Testis (tissue), 3 donors: ENCODE results near the gene AGBL4. TPM values are rescaled to one million over a fixed set of nuclear protein-coding genes. Genes with fewer than 3 reads are reported as not detected.

Source experiments
- DNase-seq: peaks from one replicate; pipeline ENCODE4 v3.0.0-alpha.2; 2019
- H3K27ac ChIP-seq, 2 donors: fragments of 200-600 bp; sonication (generic); one replicate each; pipeline ENCODE4 v1.5.1; 2019
- H3K27me3 ChIP-seq: fragments of 200-600 bp; sonication (generic); one replicate; pipeline ENCODE4 v1.5.1; 2019
- H3K36me3 ChIP-seq: fragments of 200-600 bp; sonication (generic); one replicate; pipeline ENCODE4 v1.5.1; 2017; ENCODE audit warnings: low read depth; ENCODE audit errors: missing control alignments
- H3K4me1 ChIP-seq: fragments of 200-600 bp; sonication (generic); one replicate; pipeline ENCODE4 v1.5.1; 2019
- H3K4me3 ChIP-seq, 2 donors: fragments of 200-600 bp; sonication (generic); one replicate each; pipeline ENCODE4 v1.5.1; 2017 to 2019
- H3K9me3 ChIP-seq: fragments of 200-600 bp; sonication (generic); one replicate; pipeline ENCODE4 v1.5.1; 2017
- POLR2A ChIP-seq: fragments of 450-650 bp; IDR thresholded peaks from one replicate; pipeline ENCODE4 v1.6.1; 2017; ENCODE audit warnings: antibody characterized with exemption, mild to moderate bottlenecking, moderate library complexity
- WGBS, 2 donors: methylation state at CpG; one replicate each; pipeline ENCODE4 v1.1.5; 2018; 5-methylcytosine and 5-hydroxymethylcytosine counted together
- intact Hi-C: fragments of 100-400 bp; cut with DNase I; formaldehyde crosslinking; loops from one replicate; pipeline ENCODE4 v1.15.1; 2023; ENCODE audit warnings: low total_unique reads
- polyA plus RNA-seq: library from polyadenylated mRNA; stranded (reverse); fragments of 350-450 nt; fragmentation: Illumina TruSeq; extraction: RNeasy Lipid Tissue Mini Kit (QIAGEN cat#74804); gene quantifications from one replicate; pipeline ENCODE4 v1.2.3, GENCODE V29; 2014; ENCODE audit warnings: low read depth, low replicate concordance; ENCODE audit not compliant: insufficient read depth
- total RNA-seq, 2 donors: library from RNA; depleted of rRNA; stranded (reverse); fragments of >200 nt; gene quantifications; one replicate each; pipeline ENCODE4 v1.2.3, GENCODE V29; 2016
- TF ChIP-seq, protein P1 (sequence below), 3 experiments: fragments of 450-650 bp in 2 of 3; fragments of 200-600 bp in 1 of 3; sonication (generic) in 1 of 3; IDR thresholded peaks; one replicate each; pipeline ENCODE4 v1.5.1; 2016 to 2019; ENCODE audit warnings: antibody characterized with exemption in 3 of 3, mild to moderate bottlenecking in 2 of 3, moderate library complexity in 1 of 3

Gene AGBL4
- total and polyA plus RNA-seq, 3 donors from 2014 or later = 3.3 to 6.9 (median 5.8) TPM

DNA sequence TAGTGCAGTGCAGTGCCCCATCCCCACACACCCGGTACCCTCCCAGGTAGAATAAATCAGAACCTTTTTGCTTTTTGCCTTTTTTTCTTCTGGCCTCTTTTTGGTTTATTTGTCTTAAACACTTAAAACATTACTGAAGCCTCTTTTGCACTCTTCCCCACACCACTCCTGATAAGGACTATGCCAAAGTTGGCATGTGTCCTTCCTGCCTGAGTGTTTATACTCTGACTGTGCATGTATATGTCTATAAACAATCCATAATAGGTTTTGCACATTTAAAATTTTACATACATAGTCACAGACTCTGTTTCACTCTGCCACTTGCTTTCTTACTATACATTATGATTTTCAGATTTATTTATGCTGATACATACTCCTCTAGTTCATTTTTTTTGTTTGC, 1306.7 kb downstream of the AGBL4 start:
- 88 to 97% methylated on average over 1 of the region's 1 CpG for WGBS, 2 donors
- no peaks in the 10 kb centered on the region for H3K36me3 ChIP-seq
- no peak overlapping the region for H3K4me3 ChIP-seq
- H3K27me3 ChIP-seq = no peaks in the 10 kb centered on the region
- no peak for TF ChIP-seq POLR2A
- TF ChIP-seq, protein P1, sequence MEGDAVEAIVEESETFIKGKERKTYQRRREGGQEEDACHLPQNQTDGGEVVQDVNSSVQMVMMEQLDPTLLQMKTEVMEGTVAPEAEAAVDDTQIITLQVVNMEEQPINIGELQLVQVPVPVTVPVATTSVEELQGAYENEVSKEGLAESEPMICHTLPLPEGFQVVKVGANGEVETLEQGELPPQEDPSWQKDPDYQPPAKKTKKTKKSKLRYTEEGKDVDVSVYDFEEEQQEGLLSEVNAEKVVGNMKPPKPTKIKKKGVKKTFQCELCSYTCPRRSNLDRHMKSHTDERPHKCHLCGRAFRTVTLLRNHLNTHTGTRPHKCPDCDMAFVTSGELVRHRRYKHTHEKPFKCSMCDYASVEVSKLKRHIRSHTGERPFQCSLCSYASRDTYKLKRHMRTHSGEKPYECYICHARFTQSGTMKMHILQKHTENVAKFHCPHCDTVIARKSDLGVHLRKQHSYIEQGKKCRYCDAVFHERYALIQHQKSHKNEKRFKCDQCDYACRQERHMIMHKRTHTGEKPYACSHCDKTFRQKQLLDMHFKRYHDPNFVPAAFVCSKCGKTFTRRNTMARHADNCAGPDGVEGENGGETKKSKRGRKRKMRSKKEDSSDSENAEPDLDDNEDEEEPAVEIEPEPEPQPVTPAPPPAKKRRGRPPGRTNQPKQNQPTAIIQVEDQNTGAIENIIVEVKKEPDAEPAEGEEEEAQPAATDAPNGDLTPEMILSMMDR (IDR thresholded peaks at IDR 0.05) = no peak
- no peaks in the 10 kb centered on the region for H3K4me1 ChIP-seq
- H3K27ac ChIP-seq = no peak overlapping the region
- no peak for DNase-seq
- intact Hi-C loops = no loop called here
- no peaks in the 10 kb centered on the region for H3K9me3 ChIP-seq

DNA sequence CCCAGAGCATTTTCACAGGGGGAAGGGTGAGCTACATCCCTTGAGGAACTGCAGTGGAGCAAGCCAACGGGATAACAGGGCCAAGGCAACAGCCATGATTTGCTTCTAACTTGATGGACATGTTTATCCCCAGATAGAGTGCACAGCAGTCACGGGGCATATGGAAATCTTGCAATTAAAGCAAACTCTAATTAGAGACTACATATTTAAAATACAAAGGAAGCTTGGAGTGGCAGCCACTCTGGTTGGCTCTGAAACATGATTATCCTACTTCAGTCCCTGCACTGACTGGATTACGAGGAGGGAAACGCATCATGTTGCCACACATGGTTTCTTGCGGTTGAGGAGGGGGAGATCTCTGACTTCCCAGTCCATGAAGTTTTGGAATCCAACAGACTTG, 1307.8 kb downstream of the AGBL4 start:
- no peak for TF ChIP-seq POLR2A
- TF ChIP-seq, protein P1 (IDR thresholded peaks at IDR 0.05) = no peak

DNA sequence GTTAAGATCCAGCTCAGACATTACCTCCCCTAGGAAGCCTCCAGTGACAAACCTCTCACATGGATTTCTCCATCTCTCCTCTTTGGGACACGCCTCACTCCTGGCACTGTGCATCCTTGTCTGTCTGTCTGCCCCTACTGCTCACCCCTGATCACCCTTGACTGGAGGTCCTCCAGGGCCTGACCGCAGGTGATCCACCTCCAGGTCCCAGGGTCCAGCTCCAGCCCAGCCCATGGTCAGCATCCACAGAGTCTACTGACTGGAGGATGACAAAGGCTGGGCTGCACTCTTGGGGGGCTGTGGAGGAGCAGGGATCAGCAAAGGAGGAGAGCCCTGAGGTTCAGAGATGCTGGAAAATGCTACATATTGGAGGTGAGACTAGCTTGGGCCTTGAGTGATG, 1312.8 kb downstream of the AGBL4 start:
- Histone ChIP-seq H3K9me3 (no peaks in the 10 kb centered on the region), H3K4me3 (no peak overlapping the region), H3K36me3 (no peaks in the 10 kb centered on the region), H3K27ac (no peak overlapping the region), H3K27me3 (no peaks in the 10 kb centered on the region), H3K4me1 (no peaks in the 10 kb centered on the region)
- no peak for TF ChIP-seq POLR2A
- TF ChIP-seq, protein P1 (IDR thresholded peaks at IDR 0.05) = no peak
- intact Hi-C loops = no loop called here
- WGBS, 2 donors = 96 to 100% methylated on average over 2 of the region's 2 CpGs
- no peak for DNase-seq

More for the DNA sequence above, 1307.8 kb downstream of the AGBL4 start:
- Histone ChIP-seq H3K9me3 (no peaks in the 10 kb centered on the region), H3K4me1 (no peaks in the 10 kb centered on the region), H3K36me3 (no peaks in the 10 kb centered on the region), H3K4me3 (no peak overlapping the region), H3K27me3 (no peaks in the 10 kb centered on the region), H3K27ac (no peak overlapping the region)
- WGBS, 2 donors = 93 to 94% methylated on average over 5 of the region's 5 CpGs
- intact Hi-C loops = no loop called here
- no peak for DNase-seq

DNA sequence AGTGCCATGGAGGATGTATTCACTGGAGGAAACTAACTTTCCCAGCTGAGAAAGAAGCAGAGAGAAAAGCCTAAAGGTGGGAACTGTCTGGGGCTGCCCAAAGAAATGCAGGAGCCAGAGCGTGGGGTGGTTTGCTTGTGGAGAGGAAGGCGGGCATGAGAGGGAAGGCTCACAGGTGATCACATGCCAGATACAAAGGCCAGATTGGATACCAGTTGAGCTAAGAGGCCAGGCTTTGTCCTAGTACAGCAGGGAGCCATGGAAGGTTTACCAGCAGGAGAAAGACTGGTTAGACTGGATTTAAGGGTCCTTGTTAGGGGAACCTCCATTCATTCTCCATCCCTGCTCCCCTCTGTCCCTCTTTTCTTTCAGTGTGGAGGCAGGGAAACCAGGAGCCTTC, 1313.4 kb downstream of the AGBL4 start:
- intact Hi-C loops = no loop called here
- H3K4me3 ChIP-seq = no peak overlapping the region
- TF ChIP-seq, protein P1 (IDR thresholded peaks at IDR 0.05) = no peak
- TF ChIP-seq POLR2A = no peak
- no peaks in the 10 kb centered on the region for H3K27me3 ChIP-seq
- H3K36me3 ChIP-seq = no peaks in the 10 kb centered on the region
- H3K9me3 ChIP-seq = no peaks in the 10 kb centered on the region
- H3K27ac ChIP-seq = no peak overlapping the region
- DNase-seq = no peak
- no peaks in the 10 kb centered on the region for H3K4me1 ChIP-seq
- 93 to 100% methylated on average over 2 of the region's 2 CpGs for WGBS, 2 donors

DNA sequence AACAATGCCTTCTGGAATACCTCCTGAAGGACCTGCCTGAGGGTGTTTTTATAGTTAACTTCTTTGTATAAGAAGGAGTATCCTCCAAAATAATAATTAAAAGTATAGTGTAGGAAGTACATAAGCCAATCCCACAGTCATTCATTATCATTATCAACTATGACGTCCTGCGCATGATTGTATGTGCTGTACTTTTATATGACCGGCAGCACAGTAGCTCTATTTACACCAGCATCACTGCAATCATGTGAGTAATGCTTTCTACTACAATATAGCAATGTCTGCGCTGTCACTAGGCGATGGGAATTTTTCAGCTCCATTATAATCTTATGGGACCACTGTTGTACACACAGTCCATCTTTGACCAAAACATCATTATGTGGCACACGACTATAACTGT, 1319.0 kb downstream of the AGBL4 start:
- no peak overlapping the region for H3K27ac ChIP-seq
- whole genome bisulfite sequencing, 2 donors = 89 to 92% methylated on average over 6 of the region's 6 CpGs
- TF ChIP-seq POLR2A = no peak
- TF ChIP-seq, protein P1 (IDR thresholded peaks at IDR 0.05) = no peak
- no peak overlapping the region for H3K4me3 ChIP-seq
- H3K27me3 ChIP-seq = no peaks in the 10 kb centered on the region
- H3K4me1 ChIP-seq = no peaks in the 10 kb centered on the region
- DNase-seq = no peak
- H3K36me3 ChIP-seq = no peaks in the 10 kb centered on the region
- intact Hi-C loops = no loop called here
- H3K9me3 ChIP-seq = no peaks in the 10 kb centered on the region
